Endodermal cell (in vitro differentiated cells): ENCODE data around the gene MAD2L2. TPM values are rescaled to one million over a fixed set of nuclear protein-coding genes. Genes with fewer than 3 reads are reported as not detected.
A peak's percentile ranks its signal among the peaks of the same experiment; 100 is the strongest.

Source experiments
- DNase-seq: peaks from one replicate; pipeline ENCODE4 v3.0.0-alpha.2; 2017
- H3K27ac ChIP-seq: 2 replicates; pipeline ENCODE4 v1.5.1; 2013; ENCODE audit warnings: mild to moderate bottlenecking, low read depth, low read length, moderate library complexity
- H3K27me3 ChIP-seq: 2 replicates; pipeline ENCODE4 v1.6.1; 2013; ENCODE audit warnings: mild to moderate bottlenecking, low read length, moderate library complexity; ENCODE audit not compliant: insufficient read depth, control insufficient read depth, poor library complexity, severe bottlenecking
- H3K36me3 ChIP-seq: 2 replicates; pipeline ENCODE4 v1.7.0; 2013; ENCODE audit warnings: mild to moderate bottlenecking, low read length, moderate library complexity; ENCODE audit not compliant: control insufficient read depth, insufficient read depth
- H3K4me1 ChIP-seq: one replicate; pipeline ENCODE4 v1.7.0; 2013; ENCODE audit warnings: low read length; ENCODE audit not compliant: control insufficient read depth, insufficient read depth
- H3K4me3 ChIP-seq: 2 replicates; pipeline ENCODE4 v1.5.1; 2013; ENCODE audit warnings: mild to moderate bottlenecking, low read length, moderate library complexity
- H3K9ac ChIP-seq: 2 replicates; pipeline ENCODE4 v1.6.1; 2013; ENCODE audit warnings: mild to moderate bottlenecking, low read length, moderate library complexity; ENCODE audit not compliant: poor library complexity, severe bottlenecking; ENCODE audit errors: extremely low read depth
- H3K9me3 ChIP-seq: 2 replicates; pipeline ENCODE4 v1.6.1; 2013; ENCODE audit warnings: mild to moderate bottlenecking, low read length, moderate library complexity; ENCODE audit not compliant: control insufficient read depth
- H3K27ac Mint-ChIP-seq: 2 replicates; pipeline ENCODE4 v1.8.0; 2020; ENCODE audit warnings: mixed read lengths
- H3K27me3 Mint-ChIP-seq: 2 replicates; pipeline ENCODE4 v1.8.0; 2021; ENCODE audit warnings: mild to moderate bottlenecking, mixed read lengths; ENCODE audit not compliant: insufficient read depth
- H3K36me3 Mint-ChIP-seq: 2 replicates; pipeline ENCODE4 v1.8.0; 2020; ENCODE audit warnings: low read depth, mixed read lengths
- H3K4me1 Mint-ChIP-seq: 2 replicates; pipeline ENCODE4 v1.8.0; 2020; ENCODE audit warnings: mixed read lengths
- H3K4me3 Mint-ChIP-seq: 2 replicates; pipeline ENCODE4 v1.8.0; 2020; ENCODE audit warnings: mild to moderate bottlenecking, moderate library complexity, mixed read lengths
- H3K9me3 Mint-ChIP-seq: 2 replicates; pipeline ENCODE4 v1.8.0; 2020; ENCODE audit warnings: mild to moderate bottlenecking, mixed read lengths
- WGBS, 2 experiments: methylation state at CpG; one replicate each; pipeline versions ENCODE4 v1.1.5 to v1.1.7; 2013; ENCODE audit warnings: missing lambda C conversion rate in 2 of 2, mixed read lengths in 1 of 2; ENCODE audit not compliant: insufficient coverage in 1 of 2, insufficient read length in 1 of 2; 5-methylcytosine and 5-hydroxymethylcytosine counted together
- total RNA-seq, 2 donors: library from RNA; stranded (reverse); fragmentation: NEBNext Ultra II Directional in 1 of 2; extraction: Animal tissue kit (Norgen Biotek cat#: 25700) in 1 of 2; gene quantifications; 2 replicates in 1 of 2; 3 replicates in 1 of 2; pipeline ENCODE4 v1.2.1, GENCODE V29; 2021
- TF ChIP-seq, protein P1 (sequence below): fragments of 200-600 bp; sonication (generic); conservative IDR thresholded peaks from 2 replicates; pipeline ENCODE4 v1.5.0; 2021; ENCODE audit warnings: antibody characterized with exemption, mild to moderate bottlenecking

The MAD2L2 gene
- total RNA-seq, 2 donors from 2014 or later: 128 to 132 TPM

GRCh38 chr1:11693917-11694316, 13.0 kb upstream of the MAD2L2 start:
- no peak overlapping the region for H3K27ac Mint-ChIP-seq

GRCh38 chr1:11693024-11693590, 12.2 kb upstream of the MAD2L2 start:
- DNase-seq: no peak
- peaks cover 39% of the 10 kb centered on the region for H3K27me3 ChIP-seq

More at GRCh38 chr1:11693917-11694316, 13.0 kb upstream of the MAD2L2 start:
- TF ChIP-seq, protein P1, sequence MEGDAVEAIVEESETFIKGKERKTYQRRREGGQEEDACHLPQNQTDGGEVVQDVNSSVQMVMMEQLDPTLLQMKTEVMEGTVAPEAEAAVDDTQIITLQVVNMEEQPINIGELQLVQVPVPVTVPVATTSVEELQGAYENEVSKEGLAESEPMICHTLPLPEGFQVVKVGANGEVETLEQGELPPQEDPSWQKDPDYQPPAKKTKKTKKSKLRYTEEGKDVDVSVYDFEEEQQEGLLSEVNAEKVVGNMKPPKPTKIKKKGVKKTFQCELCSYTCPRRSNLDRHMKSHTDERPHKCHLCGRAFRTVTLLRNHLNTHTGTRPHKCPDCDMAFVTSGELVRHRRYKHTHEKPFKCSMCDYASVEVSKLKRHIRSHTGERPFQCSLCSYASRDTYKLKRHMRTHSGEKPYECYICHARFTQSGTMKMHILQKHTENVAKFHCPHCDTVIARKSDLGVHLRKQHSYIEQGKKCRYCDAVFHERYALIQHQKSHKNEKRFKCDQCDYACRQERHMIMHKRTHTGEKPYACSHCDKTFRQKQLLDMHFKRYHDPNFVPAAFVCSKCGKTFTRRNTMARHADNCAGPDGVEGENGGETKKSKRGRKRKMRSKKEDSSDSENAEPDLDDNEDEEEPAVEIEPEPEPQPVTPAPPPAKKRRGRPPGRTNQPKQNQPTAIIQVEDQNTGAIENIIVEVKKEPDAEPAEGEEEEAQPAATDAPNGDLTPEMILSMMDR: no peak
- peaks cover 25% of the 10 kb centered on the region for H3K4me1 Mint-ChIP-seq
- Histone ChIP-seq H3K36me3 (no peaks in the 10 kb centered on the region), H3K4me1 (no peaks in the 10 kb centered on the region), H3K27me3 (peaks cover 39% of the 10 kb centered on the region), H3K27ac (no peak overlapping the region), H3K9me3 (no peaks in the 10 kb centered on the region), H3K4me3 (no peak overlapping the region), H3K9ac (no peak overlapping the region)
- no peak for DNase-seq
- WGBS, 2 experiments: 75 to 88% methylated on average over 3 to 5 of the region's 5 CpGs
- no peaks in the 10 kb centered on the region for H3K36me3 Mint-ChIP-seq
- no peaks in the 10 kb centered on the region for H3K9me3 Mint-ChIP-seq
- H3K27me3 Mint-ChIP-seq: peaks cover 20% of the 10 kb centered on the region
- H3K4me3 Mint-ChIP-seq: no peak overlapping the region

GRCh38 chr1:11691928-11692711, 11.2 kb upstream of the MAD2L2 start:
- peak; percentile 75 for DNase-seq
- Histone ChIP-seq H3K27ac (peak overlapping the region; percentile 99), H3K9ac (no peak overlapping the region), H3K4me3 (peak overlapping the region; percentile 65), H3K27me3 (peaks cover 39% of the 10 kb centered on the region), H3K9me3 (no peaks in the 10 kb centered on the region), H3K4me1 (no peaks in the 10 kb centered on the region), H3K36me3 (no peaks in the 10 kb centered on the region)
- Mint-ChIP-seq H3K27ac (peak overlapping the region; percentile 83), H3K27me3 (peaks cover 20% of the 10 kb centered on the region), H3K36me3 (no peaks in the 10 kb centered on the region), H3K9me3 (no peaks in the 10 kb centered on the region), H3K4me1 (peaks cover 25% of the 10 kb centered on the region), H3K4me3 (peak overlapping the region; percentile 91)
- TF ChIP-seq, protein P1: no peak
- WGBS, 2 experiments: 7 to 12% methylated on average over 45 to 64 of the region's 64 CpGs

More at GRCh38 chr1:11693024-11693590, 12.2 kb upstream of the MAD2L2 start:
- H3K27ac ChIP-seq: no peak overlapping the region
- no peaks in the 10 kb centered on the region for H3K4me1 ChIP-seq
- TF ChIP-seq, protein P1: no peak
- no peaks in the 10 kb centered on the region for H3K9me3 ChIP-seq
- H3K27ac Mint-ChIP-seq: no peak overlapping the region
- no peak overlapping the region for H3K4me3 ChIP-seq
- peaks cover 25% of the 10 kb centered on the region for H3K4me1 Mint-ChIP-seq
- peaks cover 20% of the 10 kb centered on the region for H3K27me3 Mint-ChIP-seq
- 73 to 75% methylated on average over 6 of the region's 6 CpGs for WGBS, 2 experiments
- no peaks in the 10 kb centered on the region for H3K36me3 ChIP-seq
- H3K36me3 Mint-ChIP-seq: no peaks in the 10 kb centered on the region
- H3K9me3 Mint-ChIP-seq: no peaks in the 10 kb centered on the region
- peak overlapping the region; percentile 91 for H3K4me3 Mint-ChIP-seq
- no peak overlapping the region for H3K9ac ChIP-seq
